HL-60/S4 treated with retinoic acid at 250 ng/mL for 4 days and 3 days (cell line): ENCODE data around the gene PCBP4.

Source experiments
- in situ Hi-C: fragments of 300-500 bp; cut with MboI; formaldehyde crosslinking; loops from 2 replicates; pipeline ENCODE4 v1.7.0; 2022; ENCODE audit warnings: low sequenced_read_pairs

PCBP4 gene

DNA sequence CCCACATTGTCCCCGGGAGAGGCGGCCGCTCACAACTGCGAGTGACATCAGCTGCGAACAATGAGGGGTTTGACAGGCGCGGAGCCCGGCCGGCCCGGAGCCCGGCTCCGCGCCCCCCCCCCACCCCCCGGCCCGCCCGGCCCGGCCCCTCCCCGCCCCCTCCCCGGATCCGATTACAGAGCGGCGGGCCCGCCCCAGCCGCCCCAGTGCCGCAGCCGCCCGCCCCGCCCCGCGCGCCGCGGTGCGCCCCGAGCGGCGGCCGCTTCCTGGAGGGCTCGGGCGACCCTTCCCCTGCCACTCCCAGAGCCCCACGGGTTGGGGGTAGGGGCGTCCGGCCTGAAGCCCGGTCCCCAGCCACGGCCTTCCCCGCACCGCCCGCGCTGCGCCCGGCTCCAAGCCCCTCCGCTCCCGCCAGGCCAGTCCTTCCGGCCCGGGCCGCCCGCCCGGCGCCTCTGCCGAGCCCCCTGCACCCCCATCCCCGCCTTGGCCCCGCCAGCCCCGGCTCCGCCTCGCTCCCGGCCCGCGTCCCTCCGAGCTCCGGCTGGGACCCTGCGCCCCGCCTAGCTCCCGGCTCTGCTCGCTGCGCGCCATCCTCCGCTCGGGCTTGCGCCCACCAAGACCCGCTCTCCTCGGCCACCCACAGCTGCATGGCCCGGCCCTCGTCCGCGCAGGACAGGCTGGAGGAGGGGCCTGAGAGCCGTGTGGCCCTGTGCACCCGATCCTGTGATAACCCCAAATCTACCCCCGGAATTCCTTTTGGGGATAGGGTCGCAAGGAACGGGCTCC, at the start of gene PCBP4:
TSS of gene PCBP4 (minus strand) at position 71 of the 786 bp plus-strand sequence. CDS start 6,214 bp downstream, outside the sequence.
- in situ Hi-C loops: no loop called here

DNA sequence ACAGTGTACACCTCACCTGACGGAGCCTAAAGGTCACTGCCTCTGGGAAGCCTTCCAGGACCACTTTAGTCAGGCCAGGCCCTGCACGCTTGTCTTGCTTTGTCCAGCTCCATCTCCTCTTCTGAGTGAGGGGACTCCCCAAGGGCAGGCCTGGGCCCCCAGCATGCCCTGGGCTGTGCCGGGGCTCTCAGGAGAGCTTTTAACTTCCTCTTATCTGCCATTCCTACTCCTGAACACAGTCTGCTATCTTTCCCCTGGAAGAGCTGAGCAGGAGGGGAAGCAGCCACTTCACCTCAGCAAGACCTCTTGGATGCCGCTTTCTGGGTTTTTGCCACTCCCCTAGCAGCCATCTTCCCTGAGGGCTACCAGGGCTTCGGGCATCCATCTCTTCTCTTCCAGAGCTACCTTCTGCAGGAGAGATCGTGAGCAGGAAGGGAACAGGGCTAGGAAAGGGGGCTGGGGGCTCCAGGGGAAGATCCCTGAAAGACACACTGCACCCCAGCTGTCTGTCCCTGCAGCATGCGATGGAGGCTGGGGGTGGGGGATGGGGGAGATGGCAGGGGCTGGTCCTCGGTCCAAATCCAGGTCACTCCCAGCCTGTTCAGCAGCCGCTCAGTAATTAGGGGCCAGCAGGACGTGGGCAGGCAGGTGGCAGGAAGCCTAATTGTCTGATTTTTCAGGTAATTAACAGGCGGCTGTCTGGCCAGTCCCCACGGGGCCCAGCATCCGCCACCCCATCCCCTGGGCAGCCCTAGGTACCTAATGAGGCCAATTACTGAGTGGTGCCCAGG, 48.4 kb upstream of the PCBP4 start:
- in situ Hi-C loops: loop anchor here (10.0 kb wide), 1 partner anchor 109 kb away; no protein-coding TSS in a partner anchor

DNA sequence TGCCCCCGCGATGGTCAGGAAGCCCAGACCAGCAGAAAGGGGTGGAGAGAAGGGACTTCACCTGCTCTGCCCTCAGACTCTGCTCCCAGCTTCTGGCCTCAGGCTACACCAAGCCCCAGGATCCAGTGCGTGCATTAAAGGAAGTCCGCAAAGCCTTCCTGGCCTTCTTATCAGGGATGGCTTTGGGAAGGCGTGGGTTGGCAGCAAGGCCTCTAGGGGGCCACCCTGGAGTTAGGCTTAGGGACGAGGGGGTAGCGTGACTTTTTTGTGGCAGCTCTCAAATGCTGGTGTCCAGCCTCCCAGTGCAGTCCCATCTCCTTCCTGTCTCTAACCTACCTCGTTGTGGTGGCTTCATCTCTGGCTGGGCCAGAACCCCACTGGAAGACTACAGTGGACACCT, 47.4 kb upstream of the PCBP4 start:
- in situ Hi-C loops: loop anchor here (10.0 kb wide), 1 partner anchor 110 kb away; no protein-coding TSS in a partner anchor

DNA sequence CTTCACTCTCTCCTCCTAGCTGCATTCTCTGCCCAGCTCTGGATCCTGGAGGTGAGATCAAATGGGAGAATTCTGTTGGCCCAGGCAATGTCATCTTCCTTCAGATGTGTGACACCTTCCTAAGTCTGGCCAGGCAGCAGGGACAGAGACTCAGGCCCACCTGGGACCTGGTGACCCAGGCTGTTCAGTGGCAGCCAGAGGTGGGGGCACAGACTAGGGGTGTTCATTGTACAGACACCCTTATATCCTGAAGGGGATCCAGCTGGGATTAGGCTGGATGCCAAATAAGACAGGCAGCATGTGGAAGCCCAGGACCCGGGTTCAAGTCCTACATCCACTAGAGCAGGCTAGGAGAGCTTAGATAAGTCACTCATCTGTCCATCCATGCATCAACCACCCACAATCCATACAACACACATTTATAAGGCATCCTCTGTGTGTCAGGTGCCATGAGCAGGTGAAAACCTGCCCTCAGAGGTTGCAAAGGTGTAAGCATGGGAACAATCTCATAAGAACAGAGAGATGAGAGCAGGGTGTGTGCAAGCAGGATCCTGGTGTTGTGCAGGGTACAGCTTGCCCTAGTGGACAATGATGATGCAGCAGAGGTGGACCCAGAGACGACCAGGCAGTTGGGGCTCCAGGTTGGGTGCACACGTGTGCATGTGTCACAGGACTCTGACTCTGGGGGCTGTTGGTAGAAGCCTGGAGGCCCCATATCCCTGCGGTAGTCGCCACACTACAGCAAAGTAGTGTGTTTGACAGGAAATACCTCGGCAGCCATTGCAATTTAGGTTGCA, 46.7 kb upstream of the PCBP4 start:
- in situ Hi-C loops: loop anchor here (10.0 kb wide), 1 partner anchor 111 kb away; no protein-coding TSS in a partner anchor

DNA sequence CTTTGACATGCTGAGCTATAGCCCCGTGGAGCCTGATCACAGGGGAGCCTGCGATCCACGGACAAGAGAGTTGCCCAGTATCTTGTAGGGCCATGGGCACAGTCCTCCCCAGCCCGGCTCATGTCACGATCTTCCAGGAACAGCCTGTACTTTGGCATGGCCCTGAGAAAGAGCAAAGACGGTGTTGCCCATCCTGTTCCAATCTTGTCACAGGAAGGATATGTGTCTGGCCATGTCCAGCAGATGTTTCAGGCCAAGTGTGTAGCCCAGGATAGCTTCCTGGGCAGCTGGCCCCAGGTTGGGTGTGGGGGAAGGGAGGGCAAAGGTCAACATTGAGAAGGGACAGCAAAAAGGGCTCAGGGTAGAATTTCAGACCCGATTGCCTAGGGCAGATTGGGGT, 45.4 kb upstream of the PCBP4 start:
- in situ Hi-C loops: loop anchor here (10.0 kb wide), 1 partner anchor 112 kb away; no protein-coding TSS in a partner anchor

DNA sequence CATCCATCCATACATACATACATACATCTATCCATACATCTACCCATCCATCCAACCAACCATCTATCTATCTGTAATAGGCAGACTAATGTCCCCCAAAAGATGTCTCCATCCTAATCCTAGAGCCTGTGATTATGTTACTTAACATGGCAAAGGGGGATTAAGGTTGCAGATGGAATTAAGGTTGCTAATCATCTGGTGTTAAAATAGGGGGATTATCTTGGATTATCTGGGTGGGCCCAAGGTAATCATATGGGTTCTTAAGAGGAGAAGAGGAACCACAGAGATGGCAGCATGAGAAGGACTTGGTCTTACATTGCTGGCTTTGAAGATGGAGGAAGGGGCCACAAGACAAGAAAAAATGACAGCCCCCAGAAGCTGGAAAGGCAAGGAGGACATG, 43.2 kb upstream of the PCBP4 start:
- in situ Hi-C loops: loop anchor here (10.0 kb wide), 1 partner anchor 114 kb away; no protein-coding TSS in a partner anchor

DNA sequence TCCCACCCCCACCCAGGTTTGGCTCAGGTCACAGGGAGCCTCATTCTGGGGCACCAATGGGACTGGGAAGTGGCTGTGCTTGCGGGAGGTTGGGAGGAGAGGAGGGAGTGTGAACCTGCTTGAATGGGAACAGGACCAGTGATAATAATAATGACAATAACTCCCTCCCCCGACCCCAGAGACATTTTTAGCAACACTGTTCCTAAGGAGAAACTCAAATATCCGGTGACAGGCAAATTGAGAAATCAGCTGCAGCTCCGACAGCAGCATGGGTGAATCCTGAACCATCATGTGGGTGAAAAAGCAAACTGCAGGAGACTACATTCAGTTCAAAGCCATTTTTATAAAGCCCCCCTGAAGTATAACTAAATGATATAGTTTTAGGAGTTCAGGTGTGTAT, 40.0 kb upstream of the PCBP4 start:
- in situ Hi-C loops: no loop called here

DNA sequence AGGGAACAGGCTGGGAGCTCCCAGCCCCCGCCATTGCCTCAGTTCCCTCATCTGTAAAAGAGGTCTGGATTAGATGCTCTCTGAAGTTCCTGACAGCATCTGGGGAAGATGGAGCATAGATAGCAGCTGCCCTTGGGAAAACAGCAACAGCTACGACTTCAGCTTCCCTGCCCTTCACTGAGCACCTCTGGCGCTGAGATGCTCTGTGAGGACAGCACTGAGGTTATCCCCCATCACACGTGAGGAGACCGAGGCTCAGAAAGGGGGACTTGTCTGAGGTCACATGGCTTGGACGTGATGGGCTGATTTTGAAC, 39.5 kb upstream of the PCBP4 start:
- in situ Hi-C loops: no loop called here

DNA sequence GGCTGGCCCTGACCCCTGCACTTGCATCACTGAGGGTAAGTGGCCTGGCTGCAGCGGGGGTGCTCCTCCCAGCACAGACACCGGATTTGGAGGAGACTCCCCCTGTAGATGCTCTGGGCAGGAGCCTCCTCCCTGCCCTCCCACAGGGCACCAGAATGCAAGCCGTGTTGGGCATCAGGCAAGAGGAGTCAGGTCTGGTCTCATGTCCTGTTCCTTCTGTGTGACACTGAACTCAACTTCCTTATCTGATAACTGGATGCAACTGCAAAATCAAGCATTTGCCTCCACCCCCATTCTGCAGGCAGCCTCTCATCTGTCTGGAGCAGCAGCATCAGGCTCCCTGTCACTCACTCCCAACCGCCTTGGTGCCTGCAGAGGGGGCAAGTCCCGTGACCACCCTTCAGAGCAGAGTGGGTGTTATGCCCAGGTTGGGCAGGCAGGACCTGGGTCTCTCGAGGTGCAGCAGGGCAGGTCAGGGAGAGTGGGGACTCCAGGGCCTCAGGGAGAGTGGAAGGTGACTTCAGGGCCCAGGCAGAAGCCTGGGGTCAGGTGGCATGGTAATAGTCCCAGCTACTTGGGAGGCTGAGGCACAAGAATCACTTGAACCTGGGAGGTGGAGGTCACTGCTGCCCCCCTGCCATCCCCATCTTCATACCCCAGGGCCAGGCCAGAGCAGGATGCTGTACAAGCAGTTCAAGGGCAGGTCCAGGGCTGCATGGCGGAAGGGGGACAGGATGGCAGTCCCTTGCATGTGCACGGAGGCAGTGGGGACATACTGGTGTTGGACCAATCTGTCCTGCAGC, 39.0 kb upstream of the PCBP4 start:
- in situ Hi-C loops: no loop called here

DNA sequence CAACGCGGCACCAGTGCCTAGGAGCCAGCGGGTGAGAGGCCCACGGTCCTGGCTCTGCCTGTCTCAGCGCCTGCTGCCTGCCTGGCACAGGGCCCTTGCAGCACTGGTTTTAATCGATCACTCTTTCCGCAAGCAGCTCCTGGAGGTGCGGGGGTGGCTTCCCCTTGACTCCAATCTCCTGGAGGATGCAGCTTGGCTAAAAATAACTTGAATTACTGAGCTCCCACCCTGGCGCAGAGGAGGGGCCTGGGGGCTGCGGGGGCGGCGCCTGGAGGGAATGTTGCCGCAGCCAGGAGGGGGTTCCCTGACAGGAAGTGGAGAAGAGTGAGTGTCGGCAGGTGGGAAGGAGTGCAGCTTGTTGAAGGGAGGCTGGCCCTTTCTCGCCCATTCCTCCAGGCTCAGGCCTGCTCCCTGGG, 38.3 kb upstream of the PCBP4 start:
- in situ Hi-C loops: no loop called here

DNA sequence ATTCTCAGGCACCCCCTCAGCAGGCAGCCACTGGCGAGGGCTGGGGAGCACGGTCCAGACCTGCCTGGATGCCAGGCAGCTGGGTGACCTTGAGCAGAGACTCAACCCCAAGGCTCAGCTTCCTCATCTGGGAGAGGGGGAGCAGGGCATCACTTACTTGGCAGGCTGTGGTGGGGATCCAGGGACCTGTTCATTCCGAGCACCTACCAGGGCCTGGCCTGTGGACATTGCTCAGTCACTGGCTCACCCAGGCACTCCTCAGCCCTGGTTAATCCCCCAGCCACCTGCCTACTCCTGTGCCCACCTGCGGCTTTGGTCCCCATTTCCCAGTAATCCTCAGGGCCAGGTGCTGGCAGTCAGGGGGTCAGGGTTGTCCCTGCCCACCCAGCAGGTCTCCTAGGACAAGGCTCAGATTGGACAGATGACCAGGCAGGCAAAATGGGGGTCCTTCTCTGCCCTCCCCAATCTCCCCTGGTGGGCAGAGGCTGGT, 37.7 kb upstream of the PCBP4 start:
- in situ Hi-C loops: no loop called here

DNA sequence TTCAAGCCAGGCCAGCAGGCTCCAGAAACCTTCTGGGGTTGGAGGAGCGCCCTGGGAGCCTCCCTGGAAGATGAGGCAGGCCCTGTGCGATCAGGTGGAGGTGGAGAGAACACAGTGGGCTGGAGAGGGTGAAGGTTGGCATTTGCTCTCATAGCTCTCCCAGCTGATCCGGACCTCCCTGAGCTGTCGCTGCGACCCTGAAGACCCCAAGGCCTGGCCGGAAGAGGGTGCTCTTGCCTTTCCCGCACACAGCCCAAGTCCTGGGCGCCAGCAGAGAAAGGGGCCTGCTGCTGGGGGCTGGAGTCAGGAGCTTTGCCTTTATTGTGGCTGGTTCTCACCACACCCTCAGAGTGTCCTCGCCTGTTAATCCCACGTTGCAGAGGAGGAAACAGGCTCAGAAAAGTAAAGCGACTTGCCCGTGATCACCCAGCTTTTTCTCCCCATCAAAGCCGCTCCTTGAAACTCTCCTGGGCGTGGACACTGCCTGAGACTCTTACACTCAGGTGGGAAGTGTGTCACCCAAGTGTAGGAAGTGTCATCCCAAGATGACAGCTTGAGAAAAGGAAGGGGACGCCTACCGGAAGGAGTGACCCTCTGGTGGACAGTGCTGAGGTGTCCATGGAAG, 37.0 kb upstream of the PCBP4 start:
- in situ Hi-C loops: no loop called here

DNA sequence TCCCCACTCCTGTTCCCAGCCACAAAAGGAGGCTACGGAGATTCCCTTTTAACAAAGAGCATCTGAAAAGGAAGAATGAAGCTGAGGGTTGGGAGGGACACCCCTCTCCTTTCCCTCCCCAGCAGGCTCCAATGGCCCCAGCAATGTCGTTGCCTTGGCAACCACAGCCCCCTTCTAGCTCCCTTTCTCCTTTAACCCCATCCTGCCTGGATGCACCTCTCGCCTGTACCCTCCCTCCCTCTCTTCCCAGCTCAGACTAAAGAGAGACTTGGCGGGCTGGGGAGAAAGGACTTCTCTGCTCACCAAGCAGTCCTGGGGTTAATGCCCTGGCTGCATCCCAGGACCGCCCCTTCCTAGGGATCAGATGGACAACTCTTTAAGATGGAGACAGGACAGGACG, 35.5 kb upstream of the PCBP4 start:
- in situ Hi-C loops: no loop called here

DNA sequence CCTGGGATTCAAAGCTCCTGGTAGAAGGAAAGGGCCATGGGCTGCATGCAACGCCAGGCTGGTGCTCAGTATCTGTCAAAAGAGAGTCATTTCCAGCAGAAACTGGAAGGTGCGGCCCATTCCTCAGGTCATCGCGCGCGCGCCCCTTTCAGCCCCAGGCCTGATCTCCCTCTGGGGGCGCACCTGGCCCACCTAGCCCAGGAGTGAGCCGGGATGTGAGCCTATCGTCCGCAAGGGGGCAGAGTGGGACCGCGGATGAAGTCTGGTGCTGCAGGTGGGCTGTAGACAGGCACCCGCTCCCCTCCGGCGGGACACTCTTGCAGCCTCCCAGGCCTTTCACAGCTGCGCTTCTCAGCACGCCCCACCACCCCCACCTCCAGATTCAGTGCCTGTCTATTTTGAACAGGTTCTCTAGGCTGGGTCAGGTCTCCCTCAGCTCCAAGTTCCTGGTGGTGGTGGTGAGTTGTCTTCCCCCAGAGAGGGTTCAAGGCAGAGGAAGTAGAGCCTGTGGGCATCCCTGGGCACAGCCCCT, 34.3 kb upstream of the PCBP4 start:
- in situ Hi-C loops: no loop called here

DNA sequence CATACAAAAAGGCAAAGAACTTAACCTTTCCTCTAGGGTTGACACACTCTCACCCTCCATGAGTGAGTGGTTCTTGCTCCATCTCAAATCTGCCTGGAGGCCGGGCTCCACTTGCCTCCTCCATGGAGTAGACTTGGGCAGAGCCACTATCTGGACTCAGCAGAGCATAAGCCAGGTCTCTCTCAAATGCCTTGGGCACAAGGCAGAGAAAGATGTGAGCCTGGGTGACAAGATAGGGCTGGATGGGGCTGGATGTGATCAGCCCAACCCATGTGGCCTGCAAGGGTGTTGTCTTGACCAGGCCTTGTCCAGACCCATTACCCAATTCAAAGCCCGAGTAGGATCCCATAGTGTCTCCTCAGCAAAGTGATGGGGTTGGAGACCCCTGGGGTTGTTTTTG, 32.6 kb upstream of the PCBP4 start:
- in situ Hi-C loops: no loop called here

DNA sequence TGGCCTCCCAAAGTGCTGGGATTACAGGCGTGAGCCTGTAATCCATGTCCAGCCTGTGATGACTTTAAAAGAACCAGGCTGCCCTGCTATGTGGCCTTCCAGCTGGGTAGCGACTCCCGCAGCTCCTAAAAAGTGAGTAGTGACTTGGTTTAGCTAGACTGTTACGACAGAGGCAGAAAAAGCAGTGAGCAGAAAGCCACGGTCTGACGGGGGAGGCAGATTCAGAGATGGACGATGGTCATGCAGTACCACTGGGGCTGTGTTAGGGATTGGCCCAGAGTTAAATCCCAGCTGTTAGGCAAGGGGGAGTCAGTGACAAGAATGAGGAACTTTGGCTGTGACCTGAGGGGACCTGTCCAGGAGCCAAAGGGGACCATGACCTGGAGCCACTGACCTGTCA, 31.5 kb upstream of the PCBP4 start:
- in situ Hi-C loops: no loop called here

DNA sequence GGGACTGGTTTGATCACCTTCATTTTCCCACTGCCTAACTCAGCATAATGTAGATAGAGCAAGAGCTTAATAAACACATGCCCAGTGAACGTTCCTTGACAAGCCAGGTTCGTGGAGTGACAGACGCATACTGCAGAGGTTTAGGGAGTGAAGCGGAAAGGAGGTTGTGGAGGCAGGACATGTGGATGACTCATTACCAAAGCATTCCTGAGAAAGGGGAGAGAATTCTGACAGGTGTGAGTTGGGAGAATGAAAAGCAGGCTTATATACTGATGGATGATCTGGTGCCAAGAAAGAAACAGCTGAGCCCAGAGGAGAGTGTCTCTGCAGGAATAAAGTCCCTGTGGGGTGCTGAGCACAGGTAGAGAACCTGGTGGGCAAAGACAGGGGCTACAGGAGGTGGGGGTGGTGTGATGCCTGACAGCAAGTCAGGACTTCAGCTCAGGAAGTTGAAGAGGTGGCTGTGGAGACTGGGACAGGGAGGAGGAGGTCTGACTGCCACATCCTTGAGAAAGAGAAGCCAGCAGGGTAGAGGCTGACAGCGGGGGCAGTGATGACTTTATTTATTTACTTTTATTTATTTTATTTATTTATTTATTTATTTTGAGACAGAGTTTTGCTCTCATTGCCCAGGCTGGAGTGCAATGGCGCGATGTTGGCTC, 30.8 kb upstream of the PCBP4 start:
- in situ Hi-C loops: no loop called here

DNA sequence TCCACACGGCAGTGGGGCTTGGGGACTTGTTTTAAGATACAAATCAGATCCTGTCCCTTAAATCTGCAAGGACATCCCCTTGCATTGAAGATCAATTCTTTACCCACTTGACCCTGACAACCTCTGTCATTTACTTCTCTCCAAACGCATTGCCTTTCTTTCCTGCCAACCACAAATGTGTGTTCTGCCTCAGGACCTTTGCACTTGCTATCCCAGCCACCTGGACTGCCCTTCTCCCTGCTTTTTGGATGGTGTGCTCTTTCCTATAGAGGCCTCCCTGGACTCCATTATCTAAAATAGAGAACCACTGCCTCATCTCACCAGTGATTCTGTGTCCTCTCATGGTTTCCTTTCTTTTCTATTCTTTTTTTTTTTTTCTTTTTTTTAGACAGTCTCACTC, 29.9 kb upstream of the PCBP4 start:
- in situ Hi-C loops: no loop called here
